ENCODE measurements around the gene ASXL2.

ASXL2 gene

DNA sequence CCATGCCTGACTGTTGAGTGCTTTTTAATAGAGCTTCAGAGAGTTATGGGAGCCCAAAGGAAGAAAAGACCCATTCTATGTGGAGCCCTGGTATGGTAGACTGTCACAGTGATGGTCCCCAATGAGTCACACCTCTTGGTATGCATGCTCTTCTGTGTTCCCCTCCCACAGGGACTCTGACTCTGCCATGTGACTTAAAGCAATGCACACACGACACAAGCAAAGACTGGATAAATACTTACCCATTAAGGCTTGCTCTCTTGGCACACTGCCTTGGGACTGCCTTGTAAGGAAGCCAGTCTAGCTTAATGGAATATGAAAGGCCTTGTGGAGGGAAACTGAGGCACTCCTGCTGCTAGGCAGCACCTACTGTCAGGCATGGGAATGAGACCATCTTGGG, 188.2 kb downstream of the ASXL2 start:
- peak; percentile 26 for DNase-seq (ENCODE audit: low read depth)

DNA sequence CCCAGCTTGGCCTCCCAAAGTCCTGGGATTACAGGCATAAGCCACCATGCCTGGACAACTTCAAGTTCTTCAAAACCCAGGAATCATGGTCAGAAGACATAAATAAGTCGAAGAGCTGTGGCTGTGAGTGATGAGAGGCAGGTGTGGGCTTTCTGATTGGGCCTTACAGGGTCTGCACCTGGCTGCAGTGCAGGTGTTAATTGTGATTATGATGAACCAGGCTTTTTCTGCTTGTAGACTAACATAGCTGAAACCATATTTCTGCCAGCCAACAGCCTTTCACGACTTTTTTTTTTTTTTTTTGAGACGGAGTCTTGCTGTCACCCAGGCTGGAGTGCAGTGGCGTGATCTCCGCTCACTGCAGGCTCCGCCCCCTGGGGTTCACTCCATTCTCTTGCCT, 190.1 kb downstream of the ASXL2 start:
- DNase-seq (ENCODE audit: low read depth): no peak

DNA sequence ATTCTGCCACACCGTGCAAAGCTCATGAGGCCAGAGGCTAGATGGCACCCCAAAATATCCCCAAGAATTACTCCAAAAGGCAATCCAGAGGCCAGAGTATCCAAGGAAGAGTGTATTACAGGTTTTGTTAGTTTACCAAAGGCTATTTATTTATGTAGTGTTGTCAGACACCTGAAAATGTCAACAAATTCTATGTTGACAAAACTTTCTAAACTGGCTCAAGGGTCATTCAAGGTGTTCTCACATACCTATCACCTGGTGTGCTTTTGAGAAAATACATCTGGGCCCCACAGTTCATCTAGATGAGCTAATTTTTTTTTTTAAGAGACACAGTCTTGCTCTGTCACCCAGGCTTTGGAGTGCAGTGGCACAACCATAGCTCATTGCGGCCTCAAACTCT, 192.5 kb downstream of the ASXL2 start:
- DNase-seq (ENCODE audit: low read depth): no peak

DNA sequence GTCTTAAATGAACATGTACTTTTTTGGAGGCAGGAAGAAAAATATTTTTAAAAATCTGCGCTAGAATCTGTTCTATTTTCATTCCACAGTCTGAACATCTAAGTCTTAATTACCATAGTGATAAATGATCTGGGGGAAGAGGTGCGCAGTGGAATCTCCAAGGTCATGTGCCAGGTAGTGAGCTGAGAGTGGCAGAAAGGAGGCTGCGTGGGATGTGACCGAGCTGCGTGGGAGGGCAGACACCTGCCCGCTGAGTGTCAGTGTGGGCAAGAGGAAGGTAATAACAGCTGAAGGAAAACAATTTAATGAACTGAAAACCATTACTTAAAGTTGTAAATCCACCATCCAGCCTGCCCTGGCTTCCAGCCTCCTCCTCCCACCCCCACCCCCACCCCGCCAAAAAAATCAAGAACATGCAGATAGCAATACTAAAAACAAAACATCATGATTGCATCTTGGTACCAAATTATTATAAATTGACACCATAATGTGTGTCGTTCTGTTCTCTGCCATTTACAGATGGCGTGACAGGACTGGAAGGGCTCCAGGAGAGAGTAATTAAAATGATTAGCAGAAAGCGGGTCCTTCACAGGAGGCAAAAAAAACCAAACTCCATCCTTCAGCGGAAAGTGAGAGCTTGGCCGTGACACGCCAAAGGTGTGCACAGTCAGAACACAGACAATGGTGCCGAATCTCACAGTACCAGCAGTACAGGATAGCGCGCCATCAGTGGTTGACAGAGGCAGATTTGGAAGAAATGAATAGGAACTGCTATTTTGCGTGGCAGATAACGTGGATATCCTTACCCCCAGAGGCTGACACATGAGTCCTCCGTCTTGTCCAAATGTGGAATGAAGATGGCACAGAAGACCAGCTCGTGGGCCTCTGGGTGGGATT, 193.5 kb downstream of the ASXL2 start:
- DNase-seq (ENCODE audit: low read depth): no peak

Data from fibroblast of gingiva (primary cell).